ENCODE results near the gene GRIP1.

GRIP1 gene

GRCh38 chr12:66647034-66647691 is 31.7 kb downstream of the GRIP1 start:
- H3K79me1 ChIP-seq (ENCODE audit: low read length): no peaks in the 10 kb centered on the region
- H2BK5ac ChIP-seq (ENCODE audit: low read depth, low read length, poor library complexity): no peak overlapping the region
- no peak overlapping the region for H2BK12ac ChIP-seq (ENCODE audit: low read length)
- no peaks in the 10 kb centered on the region for H3K36me3 ChIP-seq (ENCODE audit: control insufficient read depth in 1 of 2, insufficient read depth in 2 of 2, low read length in 2 of 2)
- no peak overlapping the region for H4K8ac ChIP-seq (ENCODE audit: low read depth, low read length)
- H3K4me1 ChIP-seq (ENCODE audit: control insufficient read depth in 1 of 2, insufficient read depth in 2 of 2, low read length in 2 of 2): no peaks in the 10 kb centered on the region
- WGBS (ENCODE audit: extremely low coverage, insufficient coverage, insufficient read length): no CpG with 5 or more reads among the region's 5 CpGs
- no peak overlapping the region for H4K12ac ChIP-seq (ENCODE audit: low read depth, low read length)
- H4K91ac ChIP-seq (ENCODE audit: low read depth, low read length): no peak overlapping the region
- H3K9me3 ChIP-seq (ENCODE audit: insufficient read depth, low read depth, low read length): no peaks in the 10 kb centered on the region
- no peak overlapping the region for H3K14ac ChIP-seq (ENCODE audit: low read length)
- H3K4me2 ChIP-seq (ENCODE audit: low read length): no peak overlapping the region
- H3K79me2 ChIP-seq (ENCODE audit: control insufficient read depth, insufficient read depth, low read length, poor library complexity): no peaks in the 10 kb centered on the region
- H2BK120ac ChIP-seq (ENCODE audit: insufficient read depth, low read length, poor library complexity): no peak overlapping the region
- no peak overlapping the region for H3K4ac ChIP-seq (ENCODE audit: low read depth, low read length)
- H3K27me3 ChIP-seq (ENCODE audit: insufficient read depth, low read length): no peaks in the 10 kb centered on the region
- H3K27ac ChIP-seq (ENCODE audit: low read depth, low read length): no peak overlapping the region
- H2AK5ac ChIP-seq (ENCODE audit: low read length): no peak overlapping the region
- no peak for DNase-seq
- no peak overlapping the region for H2AFZ ChIP-seq (ENCODE audit: insufficient read depth, low read length, poor library complexity)
- H3K4me3 ChIP-seq (ENCODE audit: low read depth, low read length): no peak overlapping the region
- no peak overlapping the region for H3K18ac ChIP-seq (ENCODE audit: low read length)
- no peak overlapping the region for H3K23ac ChIP-seq (ENCODE audit: low read length)
- H3K9ac ChIP-seq (ENCODE audit: low read length): no peak overlapping the region

GRCh38 chr12:66644151-66644550 is 34.7 kb downstream of the GRIP1 start:
- Histone ChIP-seq H2AFZ (ENCODE audit: insufficient read depth, low read length, poor library complexity) (no peak overlapping the region), H3K4me2 (ENCODE audit: low read length) (no peak overlapping the region), H3K9me3 (ENCODE audit: insufficient read depth, low read depth, low read length) (no peaks in the 10 kb centered on the region), H4K8ac (ENCODE audit: low read depth, low read length) (no peak overlapping the region), H3K27ac (ENCODE audit: low read depth, low read length) (no peak overlapping the region), H4K12ac (ENCODE audit: low read depth, low read length) (no peak overlapping the region), H3K27me3 (ENCODE audit: insufficient read depth, low read length) (no peaks in the 10 kb centered on the region), H4K91ac (ENCODE audit: low read depth, low read length) (no peak overlapping the region), H2BK12ac (ENCODE audit: low read length) (no peak overlapping the region), H3K79me2 (ENCODE audit: control insufficient read depth, insufficient read depth, low read length, poor library complexity) (no peaks in the 10 kb centered on the region), H3K36me3 (ENCODE audit: control insufficient read depth in 1 of 2, insufficient read depth in 2 of 2, low read length in 2 of 2) (no peaks in the 10 kb centered on the region), H3K4ac (ENCODE audit: low read depth, low read length) (no peak overlapping the region), H3K4me3 (ENCODE audit: low read depth, low read length) (no peak overlapping the region), H2AK5ac (ENCODE audit: low read length) (no peak overlapping the region), H3K23ac (ENCODE audit: low read length) (no peak overlapping the region), H3K79me1 (ENCODE audit: low read length) (no peaks in the 10 kb centered on the region), H3K9ac (ENCODE audit: low read length) (no peak overlapping the region), H3K4me1 (ENCODE audit: control insufficient read depth in 1 of 2, insufficient read depth in 2 of 2, low read length in 2 of 2) (no peaks in the 10 kb centered on the region), H3K14ac (ENCODE audit: low read length) (no peak overlapping the region), H2BK5ac (ENCODE audit: low read depth, low read length, poor library complexity) (no peak overlapping the region), H2BK120ac (ENCODE audit: insufficient read depth, low read length, poor library complexity) (no peak overlapping the region), H3K18ac (ENCODE audit: low read length) (no peak overlapping the region)
- no CpG with 5 or more reads among the region's 1 CpG for WGBS (ENCODE audit: extremely low coverage, insufficient coverage, insufficient read length)
- DNase-seq: no peak

- Histone ChIP-seq H2BK12ac (ENCODE audit: low read length) (no peak overlapping the region), H2BK120ac (ENCODE audit: insufficient read depth, low read length, poor library complexity) (no peak overlapping the region), H3K36me3 (ENCODE audit: control insufficient read depth in 1 of 2, insufficient read depth in 2 of 2, low read length in 2 of 2) (no peaks in the 10 kb centered on the region), H3K9me3 (ENCODE audit: insufficient read depth, low read depth, low read length) (no peaks in the 10 kb centered on the region), H3K23ac (ENCODE audit: low read length) (no peak overlapping the region), H3K9ac (ENCODE audit: low read length) (no peak overlapping the region), H3K4me2 (ENCODE audit: low read length) (no peak overlapping the region), H2BK5ac (ENCODE audit: low read depth, low read length, poor library complexity) (no peak overlapping the region), H3K14ac (ENCODE audit: low read length) (no peak overlapping the region), H4K91ac (ENCODE audit: low read depth, low read length) (no peak overlapping the region), H3K18ac (ENCODE audit: low read length) (no peak overlapping the region), H3K4me3 (ENCODE audit: low read depth, low read length) (no peak overlapping the region), H3K4ac (ENCODE audit: low read depth, low read length) (no peak overlapping the region), H3K4me1 (ENCODE audit: control insufficient read depth in 1 of 2, insufficient read depth in 2 of 2, low read length in 2 of 2) (no peaks in the 10 kb centered on the region), H2AK5ac (ENCODE audit: low read length) (no peak overlapping the region), H3K27ac (ENCODE audit: low read depth, low read length) (no peak overlapping the region), H4K8ac (ENCODE audit: low read depth, low read length) (no peak overlapping the region), H3K79me2 (ENCODE audit: control insufficient read depth, insufficient read depth, low read length, poor library complexity) (no peaks in the 10 kb centered on the region), H3K79me1 (ENCODE audit: low read length) (no peaks in the 10 kb centered on the region), H4K12ac (ENCODE audit: low read depth, low read length) (no peak overlapping the region), H3K27me3 (ENCODE audit: insufficient read depth, low read length) (no peaks in the 10 kb centered on the region), H2AFZ (ENCODE audit: insufficient read depth, low read length, poor library complexity) (no peak overlapping the region)
- WGBS (ENCODE audit: extremely low coverage, insufficient coverage, insufficient read length): no CpG with 5 or more reads among the region's 2 CpGs
- DNase-seq: no peak
These were observed 38.0 kb downstream of the GRIP1 start for GRCh38 chr12:66640691-66641460.

- no peak overlapping the region for H4K91ac ChIP-seq (ENCODE audit: low read depth, low read length)
- no peak overlapping the region for H2BK120ac ChIP-seq (ENCODE audit: insufficient read depth, low read length, poor library complexity)
- H3K27me3 ChIP-seq (ENCODE audit: insufficient read depth, low read length): no peaks in the 10 kb centered on the region
- H2AFZ ChIP-seq (ENCODE audit: insufficient read depth, low read length, poor library complexity): no peak overlapping the region
- H3K23ac ChIP-seq (ENCODE audit: low read length): no peak overlapping the region
- H3K4me2 ChIP-seq (ENCODE audit: low read length): no peak overlapping the region
- no peak overlapping the region for H2BK12ac ChIP-seq (ENCODE audit: low read length)
- no peaks in the 10 kb centered on the region for H3K9me3 ChIP-seq (ENCODE audit: insufficient read depth, low read depth, low read length)
- H3K14ac ChIP-seq (ENCODE audit: low read length): no peak overlapping the region
- no peaks in the 10 kb centered on the region for H3K36me3 ChIP-seq (ENCODE audit: control insufficient read depth in 1 of 2, insufficient read depth in 2 of 2, low read length in 2 of 2)
- no peak overlapping the region for H3K4ac ChIP-seq (ENCODE audit: low read depth, low read length)
- WGBS (ENCODE audit: extremely low coverage, insufficient coverage, insufficient read length): no CpG with 5 or more reads among the region's 2 CpGs
- no peaks in the 10 kb centered on the region for H3K79me1 ChIP-seq (ENCODE audit: low read length)
- no peak for DNase-seq
- no peak overlapping the region for H4K12ac ChIP-seq (ENCODE audit: low read depth, low read length)
- no peak overlapping the region for H4K8ac ChIP-seq (ENCODE audit: low read depth, low read length)
- no peaks in the 10 kb centered on the region for H3K79me2 ChIP-seq (ENCODE audit: control insufficient read depth, insufficient read depth, low read length, poor library complexity)
- no peak overlapping the region for H2AK5ac ChIP-seq (ENCODE audit: low read length)
- no peak overlapping the region for H3K18ac ChIP-seq (ENCODE audit: low read length)
- no peaks in the 10 kb centered on the region for H3K4me1 ChIP-seq (ENCODE audit: control insufficient read depth in 1 of 2, insufficient read depth in 2 of 2, low read length in 2 of 2)
- no peak overlapping the region for H3K4me3 ChIP-seq (ENCODE audit: low read depth, low read length)
- H3K27ac ChIP-seq (ENCODE audit: low read depth, low read length): no peak overlapping the region
- no peak overlapping the region for H3K9ac ChIP-seq (ENCODE audit: low read length)
- no peak overlapping the region for H2BK5ac ChIP-seq (ENCODE audit: low read depth, low read length, poor library complexity)
These were observed 40.2 kb downstream of the GRIP1 start for GRCh38 chr12:66638666-66639065.

All from trophoblast cell (in vitro differentiated cells and primary cell).